ENCODE data around the gene HOXC4.

DNA sequence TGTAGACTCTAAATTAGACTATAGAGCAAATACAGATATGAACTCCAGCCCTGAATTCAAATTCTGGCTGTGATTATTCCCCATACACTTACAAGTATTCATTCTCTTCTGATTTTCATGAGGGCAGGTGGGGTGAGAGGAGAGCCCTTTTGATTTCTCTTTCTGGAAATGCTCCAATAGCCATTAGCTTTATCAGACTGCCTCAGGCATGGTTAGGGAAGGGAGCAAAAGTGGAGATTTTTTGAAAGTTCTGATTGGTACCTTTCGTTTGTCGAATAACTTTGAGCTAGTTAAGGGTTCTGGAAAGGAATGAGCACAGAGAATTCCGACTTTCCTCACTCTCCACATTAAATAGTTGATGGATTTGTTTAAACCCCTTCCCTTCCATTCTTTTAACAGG is 13.0 kb upstream of the HOXC4 start:
- TF ChIP-seq, protein P1, sequence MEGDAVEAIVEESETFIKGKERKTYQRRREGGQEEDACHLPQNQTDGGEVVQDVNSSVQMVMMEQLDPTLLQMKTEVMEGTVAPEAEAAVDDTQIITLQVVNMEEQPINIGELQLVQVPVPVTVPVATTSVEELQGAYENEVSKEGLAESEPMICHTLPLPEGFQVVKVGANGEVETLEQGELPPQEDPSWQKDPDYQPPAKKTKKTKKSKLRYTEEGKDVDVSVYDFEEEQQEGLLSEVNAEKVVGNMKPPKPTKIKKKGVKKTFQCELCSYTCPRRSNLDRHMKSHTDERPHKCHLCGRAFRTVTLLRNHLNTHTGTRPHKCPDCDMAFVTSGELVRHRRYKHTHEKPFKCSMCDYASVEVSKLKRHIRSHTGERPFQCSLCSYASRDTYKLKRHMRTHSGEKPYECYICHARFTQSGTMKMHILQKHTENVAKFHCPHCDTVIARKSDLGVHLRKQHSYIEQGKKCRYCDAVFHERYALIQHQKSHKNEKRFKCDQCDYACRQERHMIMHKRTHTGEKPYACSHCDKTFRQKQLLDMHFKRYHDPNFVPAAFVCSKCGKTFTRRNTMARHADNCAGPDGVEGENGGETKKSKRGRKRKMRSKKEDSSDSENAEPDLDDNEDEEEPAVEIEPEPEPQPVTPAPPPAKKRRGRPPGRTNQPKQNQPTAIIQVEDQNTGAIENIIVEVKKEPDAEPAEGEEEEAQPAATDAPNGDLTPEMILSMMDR (IDR thresholded peaks at IDR 0.05), result no peak
- TF ChIP-seq POLR2A (IDR thresholded peaks at IDR 0.05), result no peak
